Thyroid gland (tissue), 4 donors: ENCODE measurements around the gene FXR1.

Experiments used
- CTCF ChIP-seq, 6 experiments: fragments of 200-600 bp in 3 of 6; fragments of 450-650 bp in 3 of 6; sonication (generic) in 3 of 6; IDR thresholded peaks; one replicate each; pipeline ENCODE4 v1.5.1; 2016 to 2019; ENCODE audit warnings: antibody characterized with exemption in 6 of 6, mild to moderate bottlenecking in 2 of 6, inconsistent platforms in 1 of 6, moderate library complexity in 1 of 6
- POLR2A ChIP-seq, 2 donors: fragments of 450-650 bp; IDR thresholded peaks; one replicate each; pipeline ENCODE4 v1.6.1; 2017; ENCODE audit warnings: antibody characterized with exemption in 2 of 2, mild to moderate bottlenecking in 2 of 2, moderate library complexity in 1 of 2

- no peak for TF ChIP-seq CTCF (IDR thresholded peaks at IDR 0.05)
- TF ChIP-seq POLR2A (IDR thresholded peaks at IDR 0.05) = no peak
Measured at GRCh38 chr3:180947761-180948390, 35.4 kb downstream of the FXR1 start.
